Keratinocyte (primary cell): ENCODE data around the gene GRIK4. TPM values are rescaled to one million over a fixed set of nuclear protein-coding genes. Genes with fewer than 3 reads are reported as not detected.

Experiments used
- DNase-seq: peaks from one replicate; pipeline ENCODE4 v3.0.0-alpha.2; 2011; ENCODE audit warnings: low read depth, missing footprints, low spot score
- FAIRE-seq: peaks from 2 replicates; lab custom pipeline; 2011; peaks lifted over from hg19 to GRCh38; lab: Jason Lieb, UNC
- H2AFZ ChIP-seq: 2 replicates; pipeline ENCODE4 v1.6.0; 2012; ENCODE audit warnings: low read length, control low read depth, inconsistent platforms; ENCODE audit not compliant: control insufficient read depth
- H3K27ac ChIP-seq: 2 replicates; pipeline ENCODE4 v1.5.1; 2011; ENCODE audit warnings: low read length; ENCODE audit not compliant: control insufficient read depth, insufficient read depth
- H3K27me3 ChIP-seq: 3 replicates; pipeline ENCODE4 v1.6.0; 2011; ENCODE audit warnings: low read length; ENCODE audit not compliant: control insufficient read depth, insufficient read depth; ENCODE audit errors: extremely low read depth
- H3K36me3 ChIP-seq, 2 experiments: 2 replicates in 1 of 2; 3 replicates in 1 of 2; pipeline ENCODE4 v1.5.1; 2011; ENCODE audit warnings: low read length in 2 of 2, mild to moderate bottlenecking in 1 of 2; ENCODE audit not compliant: control insufficient read depth in 2 of 2, insufficient read depth in 2 of 2; ENCODE audit errors: extremely low read depth in 1 of 2
- H3K4me1 ChIP-seq: 3 replicates; pipeline ENCODE4 v1.5.1; 2011; ENCODE audit warnings: low read length; ENCODE audit not compliant: control insufficient read depth, insufficient read depth; ENCODE audit errors: extremely low read depth
- H3K4me2 ChIP-seq: 3 replicates; pipeline ENCODE4 v1.6.0; 2011; ENCODE audit warnings: low read depth, low read length; ENCODE audit not compliant: control insufficient read depth, insufficient read depth; ENCODE audit errors: extremely low read depth
- H3K4me3 ChIP-seq, 3 experiments: fragments of 200-600 bp in 1 of 3; sonication (generic) in 1 of 3; 2 replicates in 2 of 3; 3 replicates in 1 of 3; pipeline ENCODE4 v1.5.1; 2011 to 2016; ENCODE audit warnings: low read length in 3 of 3, mild to moderate bottlenecking in 3 of 3, control low read depth in 2 of 3, inconsistent platforms in 1 of 3, low read depth in 1 of 3, mixed read lengths in 1 of 3, mixed run types in 1 of 3, moderate library complexity in 1 of 3; ENCODE audit not compliant: control insufficient read depth in 2 of 3, insufficient read depth in 2 of 3; ENCODE audit errors: extremely low read depth in 1 of 3
- H3K79me2 ChIP-seq: 2 replicates; pipeline ENCODE4 v1.6.0; 2012; ENCODE audit warnings: low read length; ENCODE audit not compliant: control insufficient read depth, insufficient read depth
- H3K9ac ChIP-seq: 3 replicates; pipeline ENCODE4 v1.6.0; 2011; ENCODE audit warnings: low read length; ENCODE audit not compliant: control insufficient read depth, insufficient read depth; ENCODE audit errors: extremely low read depth
- H3K9me1 ChIP-seq: 3 replicates; pipeline ENCODE4 v1.6.0; 2011; ENCODE audit warnings: low read length; ENCODE audit not compliant: control insufficient read depth, insufficient read depth; ENCODE audit errors: extremely low read depth
- H3K9me3 ChIP-seq: 2 replicates; pipeline ENCODE4 v1.5.1; 2012; ENCODE audit warnings: low read depth, low read length; ENCODE audit not compliant: control insufficient read depth
- H4K20me1 ChIP-seq: 3 replicates; pipeline ENCODE4 v1.6.0; 2011; ENCODE audit warnings: low read length; ENCODE audit not compliant: control insufficient read depth, insufficient read depth; ENCODE audit errors: extremely low read depth
- CTCF ChIP-seq, 3 experiments: IDR thresholded peaks in 1 of 3; conservative IDR thresholded peaks in 1 of 3; optimal IDR thresholded peaks in 1 of 3; 2 replicates in 2 of 3; 3 replicates in 1 of 3; pipeline versions ENCODE3 to v1.5.1; 2011; ENCODE audit warnings: low read length in 3 of 3, mild to moderate bottlenecking in 3 of 3, moderate library complexity in 2 of 3, control low read depth in 1 of 3, inconsistent platforms in 1 of 3; ENCODE audit not compliant: insufficient read depth in 2 of 3; ENCODE audit errors: extremely low read depth in 1 of 3
- EZH2 ChIP-seq: IDR thresholded peaks from one replicate; pipeline ENCODE4 v1.6.1; 2012; ENCODE audit warnings: inconsistent platforms, mild to moderate bottlenecking, low read length, moderate library complexity
- dilution Hi-C: fragments of 300-500 bp; cut with MboI; formaldehyde crosslinking; loops from one replicate; pipeline ENCODE4 v1.7.0; 2020; ENCODE audit warnings: low sequenced_read_pairs; ENCODE audit not compliant: extremely low pct_ligation_motif_present
- polyA plus RNA-seq, 5 experiments: library from polyadenylated mRNA; depleted of rRNA in 3 of 5; stranded (reverse) in 3 of 5; stranded (forward) in 1 of 5; unstranded in 1 of 5; fragments of >200 nt; gene quantifications; 1 replicate in 1 of 5; 2 replicates in 3 of 5; 3 replicates in 1 of 5; pipeline versions ENCODE4 v1.2.1 to v1.2.3, GENCODE V29; 2011 to 2012; ENCODE audit warnings: missing spikeins in 2 of 5, low read depth in 1 of 5, low replicate concordance in 1 of 5

GRIK4 gene
- polyA plus RNA-seq, 1 donor (not counting 4 experiments of a cell fraction or from before 2014, with no cell fraction given) = not detected

DNA sequence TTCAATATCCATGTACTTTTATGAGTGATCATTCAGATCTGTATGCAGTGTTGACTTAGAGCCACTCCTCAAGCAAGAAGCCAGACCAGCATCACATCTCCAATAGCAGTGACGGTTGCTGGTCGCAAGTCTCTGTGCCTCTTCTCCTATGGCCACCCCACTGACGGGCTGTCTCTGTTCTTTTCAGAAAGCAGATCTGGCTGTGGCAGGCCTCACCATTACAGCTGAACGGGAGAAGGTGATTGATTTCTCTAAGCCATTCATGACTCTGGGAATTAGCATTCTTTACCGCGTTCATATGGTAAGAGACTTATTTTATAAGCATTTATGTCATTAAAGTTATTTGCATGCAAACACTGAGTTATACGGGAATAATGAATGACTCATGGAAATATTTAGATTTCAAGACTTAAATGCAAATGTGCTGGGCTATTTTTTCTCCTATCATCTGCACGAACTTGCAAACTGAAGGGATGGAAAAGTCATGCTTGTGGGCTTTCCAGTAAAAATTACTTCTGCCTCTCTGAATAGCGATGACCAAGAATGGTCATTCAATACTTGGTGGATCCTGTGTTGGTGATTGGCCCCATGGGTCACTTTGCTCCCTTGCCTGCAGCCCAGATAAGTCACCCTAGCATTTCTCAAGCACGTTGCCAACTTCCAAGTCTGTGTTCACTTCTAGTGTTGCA lies 428.8 kb downstream of the GRIK4 start:
- no peak overlapping the region for H3K27ac ChIP-seq
- TF ChIP-seq CTCF (optimal IDR thresholded peaks at IDR 0.05 in 1 of 3, IDR thresholded peaks at IDR 0.05 in 1 of 3, conservative IDR thresholded peaks at IDR 0.05 in 1 of 3; ENCODE audit: extremely low read depth in 1 of 3, insufficient read depth in 2 of 3, low read length in 3 of 3) (no peak), EZH2 (no peak)
- dilution Hi-C loops = loop anchor here (25.0 kb wide), 1 partner anchor 428 kb away; the partner anchor contains the start of gene GRIK4
- DNase-seq (no peak), FAIRE-seq (no peak)
- H3K79me2 ChIP-seq = no peaks in the 10 kb centered on the region
- H2AFZ ChIP-seq = no peak overlapping the region
- H3K9ac ChIP-seq = no peak overlapping the region
- no peak overlapping the region for H3K4me2 ChIP-seq
- H3K9me3 ChIP-seq = peaks cover 1% of the 10 kb centered on the region
- H3K27me3 ChIP-seq = no peaks in the 10 kb centered on the region
- no peaks in the 10 kb centered on the region for H3K4me1 ChIP-seq
- no peaks in the 10 kb centered on the region for H3K9me1 ChIP-seq
- H3K36me3 ChIP-seq = no peaks in the 10 kb centered on the region
- H4K20me1 ChIP-seq = no peaks in the 10 kb centered on the region
- no peak overlapping the region for H3K4me3 ChIP-seq

DNA sequence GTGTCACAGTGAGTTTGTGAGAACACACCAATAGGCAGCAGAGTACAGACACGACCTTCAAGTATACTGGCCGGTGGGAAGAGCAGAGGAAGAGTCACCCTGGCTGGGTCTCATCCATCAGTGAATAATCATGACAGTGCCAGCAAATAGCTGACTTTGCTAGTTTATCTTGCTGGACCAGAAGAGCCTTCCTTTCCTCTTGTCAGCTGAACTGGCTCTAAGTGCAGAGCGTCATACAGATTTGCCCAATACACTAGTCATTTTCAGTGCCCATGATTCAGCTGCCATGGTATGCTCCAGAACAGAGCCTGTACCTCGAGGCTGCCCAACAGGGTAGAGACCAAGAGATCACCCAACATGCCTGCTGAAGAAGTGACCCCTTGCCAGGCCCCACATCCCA lies 429.5 kb downstream of the GRIK4 start:
- TF ChIP-seq CTCF (optimal IDR thresholded peaks at IDR 0.05 in 1 of 3, IDR thresholded peaks at IDR 0.05 in 1 of 3, conservative IDR thresholded peaks at IDR 0.05 in 1 of 3; ENCODE audit: extremely low read depth in 1 of 3, insufficient read depth in 2 of 3, low read length in 3 of 3) (no peak), EZH2 (no peak)
- H3K9me1 ChIP-seq = no peaks in the 10 kb centered on the region
- no peaks in the 10 kb centered on the region for H3K27me3 ChIP-seq
- H3K9me3 ChIP-seq = peaks cover 1% of the 10 kb centered on the region
- no peak overlapping the region for H3K9ac ChIP-seq
- no peak overlapping the region for H2AFZ ChIP-seq
- no peaks in the 10 kb centered on the region for H3K4me1 ChIP-seq
- no peaks in the 10 kb centered on the region for H3K36me3 ChIP-seq
- H3K4me2 ChIP-seq = no peak overlapping the region
- FAIRE-seq = no peak
- no peaks in the 10 kb centered on the region for H3K79me2 ChIP-seq
- H4K20me1 ChIP-seq = no peaks in the 10 kb centered on the region
- dilution Hi-C loops = loop anchor here (25.0 kb wide), 1 partner anchor 429 kb away; the partner anchor contains the start of gene GRIK4
- no peak overlapping the region for H3K4me3 ChIP-seq
- H3K27ac ChIP-seq = no peak overlapping the region
- no peak for DNase-seq
